Dendritic cell treated with granulocyte-macrophage colony-stimulating factor and Interleukin-4, amounts not matched to agents 40 ng/mL and 50 ng/mL, for 4 days (primary cell): ENCODE results near the gene LSAMP.

Experiments
- H3K27ac Mint-ChIP-seq: one replicate; pipeline ENCODE4 v1.8.0; 2022; ENCODE audit warnings: mild to moderate bottlenecking, mixed read lengths
- H3K27me3 Mint-ChIP-seq: one replicate; pipeline ENCODE4 v1.8.0; 2022; ENCODE audit warnings: mild to moderate bottlenecking, mixed read lengths
- H3K36me3 Mint-ChIP-seq: one replicate; pipeline ENCODE4 v1.8.0; 2022; ENCODE audit warnings: low read depth, mixed read lengths
- H3K4me1 Mint-ChIP-seq: one replicate; pipeline ENCODE4 v1.8.0; 2022; ENCODE audit warnings: low read depth, mixed read lengths
- H3K4me3 Mint-ChIP-seq: one replicate; pipeline ENCODE4 v1.8.0; 2022; ENCODE audit warnings: mild to moderate bottlenecking, moderate library complexity, mixed read lengths
- H3K9me3 Mint-ChIP-seq: one replicate; pipeline ENCODE4 v1.8.0; 2022; ENCODE audit warnings: mixed read lengths
- intact Hi-C: fragments of 100-400 bp; cut with micrococcal nuclease; formaldehyde crosslinking; loops from one replicate; pipeline ENCODE4 v1.15.0; 2022

LSAMP gene

GRCh38 chr3:116118475-116119169 is 326.7 kb downstream of the LSAMP start:
- no peaks in the 10 kb centered on the region for H3K9me3 Mint-ChIP-seq
- intact Hi-C loops: no loop called here
- H3K27me3 Mint-ChIP-seq: no peaks in the 10 kb centered on the region
- H3K27ac Mint-ChIP-seq: no peak overlapping the region
- no peaks in the 10 kb centered on the region for H3K36me3 Mint-ChIP-seq
- no peak overlapping the region for H3K4me3 Mint-ChIP-seq
- H3K4me1 Mint-ChIP-seq: no peaks in the 10 kb centered on the region

- intact Hi-C loops: no loop called here
- no peaks in the 10 kb centered on the region for H3K4me1 Mint-ChIP-seq
- no peak overlapping the region for H3K4me3 Mint-ChIP-seq
- no peaks in the 10 kb centered on the region for H3K36me3 Mint-ChIP-seq
- no peaks in the 10 kb centered on the region for H3K9me3 Mint-ChIP-seq
- H3K27ac Mint-ChIP-seq: no peak overlapping the region
- no peaks in the 10 kb centered on the region for H3K27me3 Mint-ChIP-seq
Observed at GRCh38 chr3:116114586-116114985, 330.7 kb downstream of the LSAMP start.

GRCh38 chr3:116112696-116113095 is 332.6 kb downstream of the LSAMP start:
- Mint-ChIP-seq H3K9me3 (no peaks in the 10 kb centered on the region), H3K27ac (no peak overlapping the region), H3K36me3 (no peaks in the 10 kb centered on the region), H3K4me3 (no peak overlapping the region), H3K27me3 (no peaks in the 10 kb centered on the region), H3K4me1 (no peaks in the 10 kb centered on the region)
- intact Hi-C loops: no loop called here

GRCh38 chr3:116111765-116112164 is 333.5 kb downstream of the LSAMP start:
- H3K36me3 Mint-ChIP-seq: no peaks in the 10 kb centered on the region
- H3K4me3 Mint-ChIP-seq: no peak overlapping the region
- no peaks in the 10 kb centered on the region for H3K27me3 Mint-ChIP-seq
- intact Hi-C loops: no loop called here
- no peaks in the 10 kb centered on the region for H3K9me3 Mint-ChIP-seq
- no peak overlapping the region for H3K27ac Mint-ChIP-seq
- no peaks in the 10 kb centered on the region for H3K4me1 Mint-ChIP-seq

- no peaks in the 10 kb centered on the region for H3K4me1 Mint-ChIP-seq
- H3K27ac Mint-ChIP-seq: no peak overlapping the region
- no peaks in the 10 kb centered on the region for H3K9me3 Mint-ChIP-seq
- H3K4me3 Mint-ChIP-seq: no peak overlapping the region
- H3K27me3 Mint-ChIP-seq: no peaks in the 10 kb centered on the region
- intact Hi-C loops: no loop called here
- H3K36me3 Mint-ChIP-seq: no peaks in the 10 kb centered on the region
Observed at GRCh38 chr3:116103868-116104530, 341.3 kb downstream of the LSAMP start.

GRCh38 chr3:116102037-116102436 is 343.2 kb downstream of the LSAMP start:
- no peak overlapping the region for H3K27ac Mint-ChIP-seq
- no peak overlapping the region for H3K4me3 Mint-ChIP-seq
- peaks cover 6% of the 10 kb centered on the region for H3K9me3 Mint-ChIP-seq
- intact Hi-C loops: no loop called here
- H3K4me1 Mint-ChIP-seq: no peaks in the 10 kb centered on the region
- no peaks in the 10 kb centered on the region for H3K27me3 Mint-ChIP-seq
- no peaks in the 10 kb centered on the region for H3K36me3 Mint-ChIP-seq

GRCh38 chr3:116097226-116097625 is 348.1 kb downstream of the LSAMP start:
- intact Hi-C loops: no loop called here
- Mint-ChIP-seq H3K27ac (no peak overlapping the region), H3K36me3 (no peaks in the 10 kb centered on the region), H3K4me1 (no peaks in the 10 kb centered on the region), H3K9me3 (peaks cover 6% of the 10 kb centered on the region), H3K27me3 (no peaks in the 10 kb centered on the region), H3K4me3 (no peak overlapping the region)

GRCh38 chr3:116096631-116097030 is 348.7 kb downstream of the LSAMP start:
- Mint-ChIP-seq H3K27me3 (no peaks in the 10 kb centered on the region), H3K4me1 (no peaks in the 10 kb centered on the region), H3K4me3 (no peak overlapping the region), H3K36me3 (no peaks in the 10 kb centered on the region), H3K9me3 (peaks cover 6% of the 10 kb centered on the region), H3K27ac (no peak overlapping the region)
- intact Hi-C loops: no loop called here

- no peaks in the 10 kb centered on the region for H3K36me3 Mint-ChIP-seq
- H3K27me3 Mint-ChIP-seq: no peaks in the 10 kb centered on the region
- H3K4me3 Mint-ChIP-seq: no peak overlapping the region
- intact Hi-C loops: no loop called here
- peaks cover 13% of the 10 kb centered on the region for H3K9me3 Mint-ChIP-seq
- H3K27ac Mint-ChIP-seq: no peak overlapping the region
- no peaks in the 10 kb centered on the region for H3K4me1 Mint-ChIP-seq
Observed at GRCh38 chr3:116093374-116093773, 351.9 kb downstream of the LSAMP start.

GRCh38 chr3:116087426-116087825 is 357.9 kb downstream of the LSAMP start:
- Mint-ChIP-seq H3K9me3 (peaks cover 23% of the 10 kb centered on the region), H3K36me3 (no peaks in the 10 kb centered on the region), H3K27ac (no peak overlapping the region), H3K4me1 (no peaks in the 10 kb centered on the region), H3K4me3 (no peak overlapping the region), H3K27me3 (no peaks in the 10 kb centered on the region)
- intact Hi-C loops: no loop called here

- peaks cover 14% of the 10 kb centered on the region for H3K9me3 Mint-ChIP-seq
- intact Hi-C loops: no loop called here
Observed at GRCh38 chr3:116084999-116085791, 360.1 kb downstream of the LSAMP start.

GRCh38 chr3:116083683-116084082 is 361.6 kb downstream of the LSAMP start:
- Mint-ChIP-seq H3K27me3 (no peaks in the 10 kb centered on the region), H3K27ac (no peak overlapping the region), H3K9me3 (peaks cover 18% of the 10 kb centered on the region), H3K4me1 (no peaks in the 10 kb centered on the region), H3K4me3 (no peak overlapping the region), H3K36me3 (no peaks in the 10 kb centered on the region)
- intact Hi-C loops: no loop called here

More at GRCh38 chr3:116084999-116085791, 360.1 kb downstream of the LSAMP start:
- H3K27ac Mint-ChIP-seq: no peak overlapping the region
- no peaks in the 10 kb centered on the region for H3K4me1 Mint-ChIP-seq
- no peaks in the 10 kb centered on the region for H3K27me3 Mint-ChIP-seq
- H3K4me3 Mint-ChIP-seq: no peak overlapping the region
- no peaks in the 10 kb centered on the region for H3K36me3 Mint-ChIP-seq

GRCh38 chr3:116078561-116078960 is 366.7 kb downstream of the LSAMP start:
- Mint-ChIP-seq H3K27ac (no peak overlapping the region), H3K4me3 (no peak overlapping the region), H3K9me3 (peaks cover 20% of the 10 kb centered on the region), H3K4me1 (no peaks in the 10 kb centered on the region), H3K27me3 (no peaks in the 10 kb centered on the region), H3K36me3 (no peaks in the 10 kb centered on the region)
- intact Hi-C loops: no loop called here

GRCh38 chr3:116077557-116077956 is 367.7 kb downstream of the LSAMP start:
- no peaks in the 10 kb centered on the region for H3K36me3 Mint-ChIP-seq
- intact Hi-C loops: no loop called here
- no peaks in the 10 kb centered on the region for H3K27me3 Mint-ChIP-seq
- H3K9me3 Mint-ChIP-seq: peaks cover 10% of the 10 kb centered on the region
- no peak overlapping the region for H3K4me3 Mint-ChIP-seq
- H3K4me1 Mint-ChIP-seq: no peaks in the 10 kb centered on the region
- H3K27ac Mint-ChIP-seq: no peak overlapping the region
